Measurements from ENCODE around the gene MAPRE3.

GRCh38 chr2:26993768-26994167, 23.3 kb downstream of the MAPRE3 start:
- no peak for TF ChIP-seq ARNTL (CRISPR knock-in tag; IDR thresholded peaks at IDR 0.05; ENCODE audit: borderline replicate concordance, low read depth)
- TF ChIP-seq, protein P1, sequence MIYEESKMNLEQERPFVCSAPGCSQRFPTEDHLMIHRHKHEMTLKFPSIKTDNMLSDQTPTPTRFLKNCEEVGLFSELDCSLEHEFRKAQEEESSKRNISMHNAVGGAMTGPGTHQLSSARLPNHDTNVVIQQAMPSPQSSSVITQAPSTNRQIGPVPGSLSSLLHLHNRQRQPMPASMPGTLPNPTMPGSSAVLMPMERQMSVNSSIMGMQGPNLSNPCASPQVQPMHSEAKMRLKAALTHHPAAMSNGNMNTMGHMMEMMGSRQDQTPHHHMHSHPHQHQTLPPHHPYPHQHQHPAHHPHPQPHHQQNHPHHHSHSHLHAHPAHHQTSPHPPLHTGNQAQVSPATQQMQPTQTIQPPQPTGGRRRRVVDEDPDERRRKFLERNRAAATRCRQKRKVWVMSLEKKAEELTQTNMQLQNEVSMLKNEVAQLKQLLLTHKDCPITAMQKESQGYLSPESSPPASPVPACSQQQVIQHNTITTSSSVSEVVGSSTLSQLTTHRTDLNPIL (CRISPR knock-in tag; IDR thresholded peaks at IDR 0.05; ENCODE audit: low read depth) = no peak
- TF ChIP-seq CSRNP3 (CRISPR knock-in tag; IDR thresholded peaks at IDR 0.05) = no peak
- no peak for TF ChIP-seq PATZ1 (CRISPR knock-in tag; IDR thresholded peaks at IDR 0.05; ENCODE audit: borderline replicate concordance)
- TF ChIP-seq ZFP30 (CRISPR knock-in tag; IDR thresholded peaks at IDR 0.05) = no peak

All from SK-N-SH treated with all-trans-retinoic acid at 6 μM for 48 hours (cell line).